ENCODE data around the gene GPX4. TPM values are rescaled to one million over a fixed set of nuclear protein-coding genes. Genes with fewer than 3 reads are reported as not detected.

Gene GPX4
- total RNA-seq, 4 donors from 2014 or later, result 267 to 359 (median 344) TPM

GRCh38 chr19:1079566-1080111, 24.2 kb upstream of the GPX4 start:
- DNase-seq (ENCODE audit: low spot score in 2 of 2), result no peak
- no peaks in the 10 kb centered on the region for H3K27me3 ChIP-seq
- no peaks in the 10 kb centered on the region for H3K9me3 ChIP-seq
- H3K36me3 ChIP-seq, result peaks cover 12% of the 10 kb centered on the region
- TF ChIP-seq POLR2A (IDR thresholded peaks at IDR 0.05), result no peak
- no peak for TF ChIP-seq POLR2AphosphoS5 (IDR thresholded peaks at IDR 0.05)
- no peak for TF ChIP-seq EP300 (IDR thresholded peaks at IDR 0.05)
- TF ChIP-seq, protein P1, sequence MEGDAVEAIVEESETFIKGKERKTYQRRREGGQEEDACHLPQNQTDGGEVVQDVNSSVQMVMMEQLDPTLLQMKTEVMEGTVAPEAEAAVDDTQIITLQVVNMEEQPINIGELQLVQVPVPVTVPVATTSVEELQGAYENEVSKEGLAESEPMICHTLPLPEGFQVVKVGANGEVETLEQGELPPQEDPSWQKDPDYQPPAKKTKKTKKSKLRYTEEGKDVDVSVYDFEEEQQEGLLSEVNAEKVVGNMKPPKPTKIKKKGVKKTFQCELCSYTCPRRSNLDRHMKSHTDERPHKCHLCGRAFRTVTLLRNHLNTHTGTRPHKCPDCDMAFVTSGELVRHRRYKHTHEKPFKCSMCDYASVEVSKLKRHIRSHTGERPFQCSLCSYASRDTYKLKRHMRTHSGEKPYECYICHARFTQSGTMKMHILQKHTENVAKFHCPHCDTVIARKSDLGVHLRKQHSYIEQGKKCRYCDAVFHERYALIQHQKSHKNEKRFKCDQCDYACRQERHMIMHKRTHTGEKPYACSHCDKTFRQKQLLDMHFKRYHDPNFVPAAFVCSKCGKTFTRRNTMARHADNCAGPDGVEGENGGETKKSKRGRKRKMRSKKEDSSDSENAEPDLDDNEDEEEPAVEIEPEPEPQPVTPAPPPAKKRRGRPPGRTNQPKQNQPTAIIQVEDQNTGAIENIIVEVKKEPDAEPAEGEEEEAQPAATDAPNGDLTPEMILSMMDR (IDR thresholded peaks at IDR 0.05), result no peak
- peaks cover 37% of the 10 kb centered on the region for H3K4me1 ChIP-seq
- 92% methylated on average over 45 of the region's 45 CpGs for WGBS
- H3K4me3 ChIP-seq, result no peak overlapping the region
- H3K27ac ChIP-seq, result no peak overlapping the region

- Histone ChIP-seq H3K4me1 (peaks cover 40% of the 10 kb centered on the region), H3K27me3 (no peaks in the 10 kb centered on the region), H3K9me3 (no peaks in the 10 kb centered on the region), H3K4me3 (no peak overlapping the region), H3K36me3 (peaks cover 12% of the 10 kb centered on the region), H3K27ac (no peak overlapping the region)
- TF ChIP-seq EP300 (IDR thresholded peaks at IDR 0.05) (no peak), POLR2AphosphoS5 (IDR thresholded peaks at IDR 0.05) (no peak), POLR2A (IDR thresholded peaks at IDR 0.05) (no peak)
- TF ChIP-seq, protein P1 (IDR thresholded peaks at IDR 0.05), result no peak
- DNase-seq (ENCODE audit: low spot score in 2 of 2), result peak in 1 of 2 donors; percentile 70
- WGBS, result 91% methylated on average over 32 of the region's 50 CpGs
Observed at GRCh38 chr19:1080360-1081161, 23.2 kb upstream of the GPX4 start.

DNA sequence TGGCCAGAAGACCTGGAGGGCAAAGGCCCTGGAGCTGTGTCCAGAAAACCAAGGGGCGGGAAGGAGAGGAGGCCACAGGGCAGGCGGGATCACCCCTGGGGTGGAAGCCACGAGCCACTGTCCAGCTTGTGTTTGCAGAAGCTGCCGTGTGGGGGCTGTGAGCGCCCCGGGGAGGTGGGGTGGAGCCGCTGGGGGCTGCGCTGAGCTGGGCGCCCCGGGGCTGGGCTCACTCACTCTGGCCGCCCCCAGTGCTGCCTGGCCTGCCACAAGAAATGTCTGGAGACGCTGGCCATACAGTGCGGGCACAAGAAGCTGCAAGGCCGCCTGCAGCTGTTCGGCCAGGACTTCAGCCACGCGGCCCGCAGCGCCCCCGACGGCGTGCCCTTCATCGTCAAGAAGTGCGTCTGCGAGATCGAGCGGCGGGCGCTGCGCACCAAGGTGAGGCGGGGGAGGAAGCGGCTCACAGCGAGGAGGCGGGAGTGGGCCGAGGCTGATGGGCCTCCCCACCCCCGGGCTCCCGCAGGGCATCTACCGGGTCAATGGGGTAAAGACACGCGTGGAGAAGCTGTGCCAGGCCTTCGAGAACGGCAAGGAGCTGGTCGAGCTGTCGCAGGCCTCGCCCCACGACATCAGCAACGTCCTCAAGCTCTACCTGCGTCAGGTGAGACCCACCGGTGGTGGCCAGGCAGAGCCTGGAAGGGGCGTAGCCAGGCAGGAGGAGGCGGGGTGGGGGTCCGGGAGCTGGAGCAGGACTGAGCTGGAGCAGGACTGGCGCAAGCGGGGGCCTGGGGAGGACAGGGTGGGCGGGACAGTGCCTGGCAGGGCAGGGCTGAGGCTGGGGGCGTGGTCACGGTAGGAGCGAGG, 22.3 kb upstream of the GPX4 start:
- DNase-seq (ENCODE audit: low spot score in 2 of 2), result no peak

DNA sequence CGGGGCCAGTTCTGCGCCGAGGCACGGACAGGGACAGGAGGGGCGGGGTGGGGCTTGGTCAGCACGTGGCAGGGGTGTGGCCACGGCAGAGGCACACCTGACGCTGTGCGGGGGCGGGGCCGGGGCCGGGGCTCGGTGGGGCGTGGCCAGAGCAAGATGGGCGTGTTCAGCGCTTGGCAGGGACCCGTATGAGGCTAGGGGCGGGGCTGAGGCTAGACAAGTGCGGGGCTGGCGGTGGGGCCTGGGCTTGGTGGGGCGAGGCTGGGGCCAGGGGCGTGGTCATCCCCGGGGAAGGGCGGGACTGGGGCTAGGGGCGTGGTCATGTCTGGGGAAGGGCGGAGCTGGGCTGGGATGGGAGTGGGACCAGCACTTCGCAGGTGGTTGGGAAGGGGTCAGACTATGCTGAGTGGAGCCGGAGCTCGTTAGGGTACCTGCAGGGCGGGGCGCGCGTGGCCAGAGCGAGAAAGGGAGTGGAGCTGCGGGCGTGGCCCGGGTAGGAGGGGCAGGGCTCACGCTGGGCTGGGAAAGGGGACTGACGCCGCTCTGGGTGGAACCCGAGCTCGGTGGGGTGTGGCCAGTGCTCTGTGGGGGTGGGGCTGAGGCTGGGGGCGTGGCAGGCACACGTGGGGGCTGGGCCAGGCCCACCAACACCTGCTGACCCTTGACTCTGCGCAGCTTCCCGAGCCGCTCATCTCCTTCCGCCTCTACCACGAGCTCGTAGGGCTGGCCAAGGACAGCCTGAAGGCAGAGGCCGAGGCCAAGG, 21.4 kb upstream of the GPX4 start:
- no peaks in the 10 kb centered on the region for H3K27me3 ChIP-seq
- no peaks in the 10 kb centered on the region for H3K9me3 ChIP-seq
- peak overlapping the region; percentile 42 for H3K4me3 ChIP-seq
- peaks cover 36% of the 10 kb centered on the region for H3K4me1 ChIP-seq
- H3K36me3 ChIP-seq, result peaks cover 18% of the 10 kb centered on the region
- peak overlapping the region; percentile 30 for H3K27ac ChIP-seq
- peak in 1 of 2 donors; percentile 89 for DNase-seq (ENCODE audit: low spot score in 2 of 2)
- 8% methylated on average over 36 of the region's 51 CpGs for WGBS
- TF ChIP-seq, protein P1 (IDR thresholded peaks at IDR 0.05), result no peak
- TF ChIP-seq POLR2AphosphoS5 (IDR thresholded peaks at IDR 0.05), result no peak
- TF ChIP-seq EP300 (IDR thresholded peaks at IDR 0.05), result no peak
- TF ChIP-seq POLR2A (IDR thresholded peaks at IDR 0.05), result no peak

More for the DNA sequence above, 22.3 kb upstream of the GPX4 start:
- Histone ChIP-seq H3K36me3 (peaks cover 18% of the 10 kb centered on the region), H3K27ac (no peak overlapping the region), H3K9me3 (no peaks in the 10 kb centered on the region), H3K27me3 (no peaks in the 10 kb centered on the region), H3K4me3 (peak overlapping the region; percentile 42), H3K4me1 (peaks cover 39% of the 10 kb centered on the region)
- TF ChIP-seq EP300 (IDR thresholded peaks at IDR 0.05), result no peak
- TF ChIP-seq, protein P1 (IDR thresholded peaks at IDR 0.05), result no peak
- no peak for TF ChIP-seq POLR2A (IDR thresholded peaks at IDR 0.05)
- WGBS, result 62% methylated on average over 55 of the region's 58 CpGs

All from suprapubic skin (tissue), 4 donors.